ENCODE data around the gene ALDH1L1.

DNA sequence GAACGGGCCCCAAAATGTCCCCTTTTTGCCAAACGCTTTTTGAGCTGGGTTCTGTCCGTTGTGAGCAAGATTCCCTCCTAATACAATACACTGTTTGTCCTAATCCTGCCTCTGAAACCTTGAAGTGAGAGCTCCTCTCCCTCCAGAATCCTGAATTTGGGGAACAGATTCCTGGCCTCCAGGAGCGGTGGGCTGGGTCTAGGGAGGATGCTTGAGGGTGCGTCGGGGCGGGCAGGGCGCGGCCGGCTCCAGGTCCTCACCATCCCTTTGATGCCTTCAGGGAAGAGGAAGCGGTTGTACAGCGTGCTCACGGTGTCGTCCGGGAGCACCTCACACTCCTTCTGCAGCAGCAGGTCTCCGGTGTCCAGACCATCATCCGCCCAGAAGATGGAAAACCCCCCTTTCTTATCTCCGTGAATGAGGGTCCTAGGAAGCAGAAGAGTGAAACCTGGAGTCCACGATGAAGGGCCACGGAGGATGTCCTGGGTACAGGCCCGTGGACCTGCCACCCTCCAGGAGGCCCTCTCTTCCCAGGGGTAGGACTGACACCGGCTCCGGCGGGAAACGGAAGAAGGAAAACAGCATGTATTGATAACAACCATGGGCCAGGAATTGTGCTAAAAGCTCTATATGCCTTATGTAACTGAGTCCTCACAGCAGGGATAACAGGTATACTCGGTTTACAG lies 23.2 kb downstream of the ALDH1L1 start:
- TF ChIP-seq, protein P1, sequence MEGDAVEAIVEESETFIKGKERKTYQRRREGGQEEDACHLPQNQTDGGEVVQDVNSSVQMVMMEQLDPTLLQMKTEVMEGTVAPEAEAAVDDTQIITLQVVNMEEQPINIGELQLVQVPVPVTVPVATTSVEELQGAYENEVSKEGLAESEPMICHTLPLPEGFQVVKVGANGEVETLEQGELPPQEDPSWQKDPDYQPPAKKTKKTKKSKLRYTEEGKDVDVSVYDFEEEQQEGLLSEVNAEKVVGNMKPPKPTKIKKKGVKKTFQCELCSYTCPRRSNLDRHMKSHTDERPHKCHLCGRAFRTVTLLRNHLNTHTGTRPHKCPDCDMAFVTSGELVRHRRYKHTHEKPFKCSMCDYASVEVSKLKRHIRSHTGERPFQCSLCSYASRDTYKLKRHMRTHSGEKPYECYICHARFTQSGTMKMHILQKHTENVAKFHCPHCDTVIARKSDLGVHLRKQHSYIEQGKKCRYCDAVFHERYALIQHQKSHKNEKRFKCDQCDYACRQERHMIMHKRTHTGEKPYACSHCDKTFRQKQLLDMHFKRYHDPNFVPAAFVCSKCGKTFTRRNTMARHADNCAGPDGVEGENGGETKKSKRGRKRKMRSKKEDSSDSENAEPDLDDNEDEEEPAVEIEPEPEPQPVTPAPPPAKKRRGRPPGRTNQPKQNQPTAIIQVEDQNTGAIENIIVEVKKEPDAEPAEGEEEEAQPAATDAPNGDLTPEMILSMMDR (conservative IDR thresholded peaks at IDR 0.05; ENCODE audit: low read depth in 2 of 2) = no peak
- TF ChIP-seq POLR2AphosphoS5 (IDR thresholded peaks at IDR 0.05; ENCODE audit: low read depth) (no peak), EZH2phosphoT487 (IDR thresholded peaks at IDR 0.05; ENCODE audit: unreplicated experiment) (no peak), STAT1 (IDR thresholded peaks at IDR 0.05; ENCODE audit: unreplicated experiment) (no peak), EZH2 (IDR thresholded peaks at IDR 0.05; ENCODE audit: low read depth, unreplicated experiment) (no peak), NANOG (IDR thresholded peaks at IDR 0.05; ENCODE audit: borderline replicate concordance) (no peak), JUNB (IDR thresholded peaks at IDR 0.05; ENCODE audit: unreplicated experiment) (no peak), CREB1 (CRISPR knock-in tag; IDR thresholded peaks at IDR 0.05; ENCODE audit: low read depth) (no peak), ZNF114 (CRISPR knock-in tag; IDR thresholded peaks at IDR 0.05) (no peak), ZNF331 (CRISPR knock-in tag; IDR thresholded peaks at IDR 0.05; ENCODE audit: low read depth) (no peak)
- TF ChIP-seq, protein P2, sequence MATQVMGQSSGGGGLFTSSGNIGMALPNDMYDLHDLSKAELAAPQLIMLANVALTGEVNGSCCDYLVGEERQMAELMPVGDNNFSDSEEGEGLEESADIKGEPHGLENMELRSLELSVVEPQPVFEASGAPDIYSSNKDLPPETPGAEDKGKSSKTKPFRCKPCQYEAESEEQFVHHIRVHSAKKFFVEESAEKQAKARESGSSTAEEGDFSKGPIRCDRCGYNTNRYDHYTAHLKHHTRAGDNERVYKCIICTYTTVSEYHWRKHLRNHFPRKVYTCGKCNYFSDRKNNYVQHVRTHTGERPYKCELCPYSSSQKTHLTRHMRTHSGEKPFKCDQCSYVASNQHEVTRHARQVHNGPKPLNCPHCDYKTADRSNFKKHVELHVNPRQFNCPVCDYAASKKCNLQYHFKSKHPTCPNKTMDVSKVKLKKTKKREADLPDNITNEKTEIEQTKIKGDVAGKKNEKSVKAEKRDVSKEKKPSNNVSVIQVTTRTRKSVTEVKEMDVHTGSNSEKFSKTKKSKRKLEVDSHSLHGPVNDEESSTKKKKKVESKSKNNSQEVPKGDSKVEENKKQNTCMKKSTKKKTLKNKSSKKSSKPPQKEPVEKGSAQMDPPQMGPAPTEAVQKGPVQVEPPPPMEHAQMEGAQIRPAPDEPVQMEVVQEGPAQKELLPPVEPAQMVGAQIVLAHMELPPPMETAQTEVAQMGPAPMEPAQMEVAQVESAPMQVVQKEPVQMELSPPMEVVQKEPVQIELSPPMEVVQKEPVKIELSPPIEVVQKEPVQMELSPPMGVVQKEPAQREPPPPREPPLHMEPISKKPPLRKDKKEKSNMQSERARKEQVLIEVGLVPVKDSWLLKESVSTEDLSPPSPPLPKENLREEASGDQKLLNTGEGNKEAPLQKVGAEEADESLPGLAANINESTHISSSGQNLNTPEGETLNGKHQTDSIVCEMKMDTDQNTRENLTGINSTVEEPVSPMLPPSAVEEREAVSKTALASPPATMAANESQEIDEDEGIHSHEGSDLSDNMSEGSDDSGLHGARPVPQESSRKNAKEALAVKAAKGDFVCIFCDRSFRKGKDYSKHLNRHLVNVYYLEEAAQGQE (IDR thresholded peaks at IDR 0.05; ENCODE audit: unreplicated experiment) = no peak
- TF ChIP-seq, protein P3, sequence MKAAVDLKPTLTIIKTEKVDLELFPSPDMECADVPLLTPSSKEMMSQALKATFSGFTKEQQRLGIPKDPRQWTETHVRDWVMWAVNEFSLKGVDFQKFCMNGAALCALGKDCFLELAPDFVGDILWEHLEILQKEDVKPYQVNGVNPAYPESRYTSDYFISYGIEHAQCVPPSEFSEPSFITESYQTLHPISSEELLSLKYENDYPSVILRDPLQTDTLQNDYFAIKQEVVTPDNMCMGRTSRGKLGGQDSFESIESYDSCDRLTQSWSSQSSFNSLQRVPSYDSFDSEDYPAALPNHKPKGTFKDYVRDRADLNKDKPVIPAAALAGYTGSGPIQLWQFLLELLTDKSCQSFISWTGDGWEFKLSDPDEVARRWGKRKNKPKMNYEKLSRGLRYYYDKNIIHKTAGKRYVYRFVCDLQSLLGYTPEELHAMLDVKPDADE (IDR thresholded peaks at IDR 0.05) = no peak
- TF ChIP-seq, protein P4, sequence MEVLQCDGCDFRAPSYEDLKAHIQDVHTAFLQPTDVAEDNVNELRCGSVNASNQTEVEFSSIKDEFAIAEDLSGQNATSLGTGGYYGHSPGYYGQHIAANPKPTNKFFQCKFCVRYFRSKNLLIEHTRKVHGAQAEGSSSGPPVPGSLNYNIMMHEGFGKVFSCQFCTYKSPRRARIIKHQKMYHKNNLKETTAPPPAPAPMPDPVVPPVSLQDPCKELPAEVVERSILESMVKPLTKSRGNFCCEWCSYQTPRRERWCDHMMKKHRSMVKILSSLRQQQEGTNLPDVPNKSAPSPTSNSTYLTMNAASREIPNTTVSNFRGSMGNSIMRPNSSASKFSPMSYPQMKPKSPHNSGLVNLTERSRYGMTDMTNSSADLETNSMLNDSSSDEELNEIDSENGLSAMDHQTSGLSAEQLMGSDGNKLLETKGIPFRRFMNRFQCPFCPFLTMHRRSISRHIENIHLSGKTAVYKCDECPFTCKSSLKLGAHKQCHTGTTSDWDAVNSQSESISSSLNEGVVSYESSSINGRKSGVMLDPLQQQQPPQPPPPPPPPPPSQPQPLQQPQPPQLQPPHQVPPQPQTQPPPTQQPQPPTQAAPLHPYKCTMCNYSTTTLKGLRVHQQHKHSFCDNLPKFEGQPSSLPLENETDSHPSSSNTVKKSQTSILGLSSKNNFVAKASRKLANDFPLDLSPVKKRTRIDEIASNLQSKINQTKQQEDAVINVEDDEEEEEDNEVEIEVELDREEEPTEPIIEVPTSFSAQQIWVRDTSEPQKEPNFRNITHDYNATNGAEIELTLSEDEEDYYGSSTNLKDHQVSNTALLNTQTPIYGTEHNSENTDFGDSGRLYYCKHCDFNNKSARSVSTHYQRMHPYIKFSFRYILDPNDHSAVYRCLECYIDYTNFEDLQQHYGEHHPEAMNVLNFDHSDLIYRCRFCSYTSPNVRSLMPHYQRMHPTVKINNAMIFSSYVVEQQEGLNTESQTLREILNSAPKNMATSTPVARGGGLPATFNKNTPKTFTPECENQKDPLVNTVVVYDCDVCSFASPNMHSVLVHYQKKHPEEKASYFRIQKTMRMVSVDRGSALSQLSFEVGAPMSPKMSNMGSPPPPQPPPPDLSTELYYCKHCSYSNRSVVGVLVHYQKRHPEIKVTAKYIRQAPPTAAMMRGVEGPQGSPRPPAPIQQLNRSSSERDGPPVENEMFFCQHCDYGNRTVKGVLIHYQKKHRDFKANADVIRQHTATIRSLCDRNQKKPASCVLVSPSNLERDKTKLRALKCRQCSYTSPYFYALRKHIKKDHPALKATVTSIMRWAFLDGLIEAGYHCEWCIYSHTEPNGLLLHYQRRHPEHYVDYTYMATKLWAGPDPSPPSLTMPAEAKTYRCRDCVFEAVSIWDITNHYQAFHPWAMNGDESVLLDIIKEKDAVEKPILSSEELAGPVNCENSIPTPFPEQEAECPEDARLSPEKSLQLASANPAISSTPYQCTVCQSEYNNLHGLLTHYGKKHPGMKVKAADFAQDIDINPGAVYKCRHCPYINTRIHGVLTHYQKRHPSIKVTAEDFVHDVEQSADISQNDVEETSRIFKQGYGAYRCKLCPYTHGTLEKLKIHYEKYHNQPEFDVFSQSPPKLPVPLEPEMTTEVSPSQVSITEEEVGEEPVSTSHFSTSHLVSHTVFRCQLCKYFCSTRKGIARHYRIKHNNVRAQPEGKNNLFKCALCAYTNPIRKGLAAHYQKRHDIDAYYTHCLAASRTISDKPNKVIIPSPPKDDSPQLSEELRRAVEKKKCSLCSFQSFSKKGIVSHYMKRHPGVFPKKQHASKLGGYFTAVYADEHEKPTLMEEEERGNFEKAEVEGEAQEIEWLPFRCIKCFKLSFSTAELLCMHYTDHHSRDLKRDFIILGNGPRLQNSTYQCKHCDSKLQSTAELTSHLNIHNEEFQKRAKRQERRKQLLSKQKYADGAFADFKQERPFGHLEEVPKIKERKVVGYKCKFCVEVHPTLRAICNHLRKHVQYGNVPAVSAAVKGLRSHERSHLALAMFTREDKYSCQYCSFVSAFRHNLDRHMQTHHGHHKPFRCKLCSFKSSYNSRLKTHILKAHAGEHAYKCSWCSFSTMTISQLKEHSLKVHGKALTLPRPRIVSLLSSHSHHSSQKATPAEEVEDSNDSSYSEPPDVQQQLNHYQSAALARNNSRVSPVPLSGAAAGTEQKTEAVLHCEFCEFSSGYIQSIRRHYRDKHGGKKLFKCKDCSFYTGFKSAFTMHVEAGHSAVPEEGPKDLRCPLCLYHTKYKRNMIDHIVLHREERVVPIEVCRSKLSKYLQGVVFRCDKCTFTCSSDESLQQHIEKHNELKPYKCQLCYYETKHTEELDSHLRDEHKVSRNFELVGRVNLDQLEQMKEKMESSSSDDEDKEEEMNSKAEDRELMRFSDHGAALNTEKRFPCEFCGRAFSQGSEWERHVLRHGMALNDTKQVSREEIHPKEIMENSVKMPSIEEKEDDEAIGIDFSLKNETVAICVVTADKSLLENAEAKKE (CRISPR knock-in tag; IDR thresholded peaks at IDR 0.05) = no peak
